Panc1 (cell line): Measurements from ENCODE around the gene CNOT3. TPM values are rescaled to one million over a fixed set of nuclear protein-coding genes. Genes with fewer than 3 reads are reported as not detected.

Source experiments
- ATAC-seq: fragments of 200-7000 bp; cut with Tn5 transposase; 2 replicates; pipeline ENCODE4 v1.9.1; 2020; ENCODE audit warnings: mild to moderate bottlenecking, moderate library complexity
- BruUV-seq: library from RNA; stranded (reverse); fragments of 400-500 nt; replicated peaks from 2 replicates; lab custom pipeline; 2021; lab: Mats Ljungman, UMichigan
- CTCF ChIA-PET: fragments of 300-600 bp; sonication (Branson Sonifier 250); formaldehyde crosslinking; loops from one replicate; lab custom pipeline; 2022; ENCODE audit warnings: antibody characterized with exemption; lab: Charles Lee
- POLR2A ChIA-PET: fragments of 300-600 bp; sonication (Branson Sonifier 250); formaldehyde crosslinking; loops from one replicate; lab custom pipeline; 2022; ENCODE audit warnings: antibody characterized with exemption; lab: Charles Lee
- DNase-seq: peaks from one replicate; pipeline ENCODE4 v3.0.0-alpha.2; 2010; ENCODE audit warnings: low read depth, low spot score
- H3K27ac ChIP-seq: 2 replicates; pipeline ENCODE4 v1.5.1; 2011; ENCODE audit warnings: mild to moderate bottlenecking, low read length, inconsistent platforms
- H3K27me3 ChIP-seq: fragments of 200-500 bp; sonication (Bioruptor generic); 2 replicates; pipeline ENCODE4 v1.6.0; 2014; ENCODE audit warnings: low read length, inconsistent platforms; ENCODE audit not compliant: control insufficient read depth, insufficient read depth
- H3K36me3 ChIP-seq: fragments of 200-500 bp; sonication (Bioruptor generic); 2 replicates; pipeline ENCODE4 v1.5.1; 2014; ENCODE audit warnings: inconsistent platforms, mild to moderate bottlenecking, low read length, moderate library complexity; ENCODE audit not compliant: control insufficient read depth, insufficient read depth
- H3K4me1 ChIP-seq: 2 replicates; pipeline ENCODE4 v1.5.1; 2011; ENCODE audit warnings: inconsistent platforms, mild to moderate bottlenecking, low read length, moderate library complexity; ENCODE audit not compliant: control insufficient read depth, insufficient read depth
- H3K4me3 ChIP-seq, 2 experiments: 2 replicates each; pipeline ENCODE4 v1.5.1; 2011 to 2012; ENCODE audit warnings: low read depth in 2 of 2, low read length in 2 of 2, mild to moderate bottlenecking in 2 of 2, inconsistent platforms in 1 of 2, moderate library complexity in 1 of 2
- H3K9me3 ChIP-seq: fragments of 200-500 bp; sonication (Bioruptor generic); 2 replicates; pipeline ENCODE4 v1.5.1; 2014; ENCODE audit warnings: low read depth, mild to moderate bottlenecking, inconsistent platforms, low read length, moderate library complexity; ENCODE audit not compliant: control insufficient read depth, insufficient read depth
- CTCF ChIP-seq: fragments of 450-650 bp; IDR thresholded peaks from 2 replicates; pipeline ENCODE4 v1.5.1; 2017; ENCODE audit warnings: mild to moderate bottlenecking
- POLR2AphosphoS5 ChIP-seq: IDR thresholded peaks from 2 replicates; pipeline ENCODE4 v1.6.1; 2012; ENCODE audit warnings: mild to moderate bottlenecking, low read depth, low read length, moderate library complexity
- REST ChIP-seq, 2 experiments: IDR thresholded peaks; 2 replicates each; pipeline ENCODE4 v1.6.1; 2011 to 2012; ENCODE audit warnings: low read depth in 2 of 2, control low read depth in 1 of 2, low read length in 1 of 2, mild to moderate bottlenecking in 1 of 2, moderate library complexity in 1 of 2; ENCODE audit not compliant: insufficient read depth in 1 of 2
- SIN3A ChIP-seq: IDR thresholded peaks from 2 replicates; pipeline ENCODE4 v1.6.1; 2012; ENCODE audit warnings: low read depth, mild to moderate bottlenecking, low read length, moderate library complexity, borderline replicate concordance; ENCODE audit not compliant: insufficient read depth
- TCF7L2 ChIP-seq: IDR thresholded peaks from 2 replicates; pipeline ENCODE4 v1.6.1; 2011; ENCODE audit warnings: mild to moderate bottlenecking, low read depth, low read length, inconsistent platforms
- in situ Hi-C: cut with HindIII; loops from 2 replicates; pipeline ENCODE4 v1.10.0; 2016; ENCODE audit warnings: low sequenced_read_pairs, low pct_unique_long_range_greater_than_20kb
- intact Hi-C: fragments of 100-400 bp; cut with micrococcal nuclease; formaldehyde crosslinking; loops from one replicate; pipeline ENCODE4 v1.10.0; 2022; ENCODE audit not compliant: unreplicated experiment
- total RNA-seq: library from RNA; stranded (reverse); gene quantifications from one replicate; pipeline ENCODE4 v1.2.1, GENCODE V29; 2021; ENCODE audit not compliant: unreplicated experiment

CNOT3 gene
- total RNA-seq, 1 experiment from 2014 or later: 111 TPM

- Histone ChIP-seq H3K4me3 (no peak overlapping the region), H3K27ac (no peak overlapping the region), H3K27me3 (no peaks in the 10 kb centered on the region), H3K4me1 (peaks cover 9% of the 10 kb centered on the region), H3K9me3 (no peaks in the 10 kb centered on the region), H3K36me3 (no peaks in the 10 kb centered on the region)
- peak; percentile 33 for ATAC-seq
- POLR2A ChIA-PET: interaction anchor here (0.6 to 1.4 kb wide), 3 partner anchors 15 to 37 kb away, joined by 3 read pairs; partner anchors contain the start of gene MBOAT7
- in situ Hi-C loops: no loop called here
- CTCF ChIA-PET: no interaction called here
- peak; percentile 26; the same call in 1 of the 2 replicates for TF ChIP-seq POLR2AphosphoS5
- no peak for TF ChIP-seq CTCF
- DNase-seq: no peak
- no TSS peak for BruUV-seq
- intact Hi-C loops: no loop called here
These were observed 36.6 kb downstream of the CNOT3 start for GRCh38 chr19:54173951-54174834.

- peak; percentile 82 for ATAC-seq
- no peak overlapping the region for H3K4me3 ChIP-seq
- CTCF ChIA-PET: interaction anchor here (1.5 kb wide), 1 partner anchor 11 kb away, joined by 6 read pairs; the partner anchor contains the start of gene MBOAT7
- no peak overlapping the region for H3K27ac ChIP-seq
- H3K4me1 ChIP-seq: no peaks in the 10 kb centered on the region
- no peaks in the 10 kb centered on the region; the same call in 1 of the 2 replicates for H3K36me3 ChIP-seq
- BruUV-seq: TSS peak; percentile 53
- no peaks in the 10 kb centered on the region for H3K27me3 ChIP-seq
- in situ Hi-C loops (no loop called here), intact Hi-C loops (no loop called here)
- no peak for DNase-seq
- no peaks in the 10 kb centered on the region for H3K9me3 ChIP-seq
- POLR2A ChIA-PET: no interaction called here
- peak; percentile 48 for TF ChIP-seq POLR2AphosphoS5
- TF ChIP-seq CTCF: no peak
These were observed 41.2 kb downstream of the CNOT3 start for GRCh38 chr19:54178581-54179261.

- Histone ChIP-seq H3K36me3 (no peaks in the 10 kb centered on the region; the same call in 1 of the 2 replicates), H3K9me3 (no peaks in the 10 kb centered on the region), H3K4me1 (no peaks in the 10 kb centered on the region), H3K4me3 (no peak overlapping the region), H3K27me3 (no peaks in the 10 kb centered on the region), H3K27ac (no peak overlapping the region)
- no peak for ATAC-seq
- ChIA-PET CTCF (interaction anchor here (1.5 kb wide), 1 partner anchor 10 kb away, joined by 6 read pairs; the partner anchor contains the start of gene MBOAT7), POLR2A (no interaction called here)
- in situ Hi-C loops (no loop called here), intact Hi-C loops (no loop called here)
- TF ChIP-seq POLR2AphosphoS5: no peak
- TF ChIP-seq CTCF: no peak
- no peak for TF ChIP-seq SIN3A
- TF ChIP-seq TCF7L2: no peak
- TF ChIP-seq REST (IDR thresholded peaks at IDR 0.05; ENCODE audit: insufficient read depth in 1 of 2, low read depth in 2 of 2, low read length in 1 of 2): no peak
- DNase-seq: no peak
- BruUV-seq: no TSS peak
These were observed 41.8 kb downstream of the CNOT3 start for GRCh38 chr19:54179262-54179852.
